Measurements from ENCODE around the gene SMIM36. TPM values are rescaled to one million over a fixed set of nuclear protein-coding genes. Genes with fewer than 3 reads are reported as not detected.
"Not testable (repeated sequence)": the region's sequence is repeated elsewhere in the genome, so short reads cannot be mapped to it uniquely, and the experiment has no call there.

SMIM36 gene
- total RNA-seq, 1 donor from 2014 or later = not detected

DNA sequence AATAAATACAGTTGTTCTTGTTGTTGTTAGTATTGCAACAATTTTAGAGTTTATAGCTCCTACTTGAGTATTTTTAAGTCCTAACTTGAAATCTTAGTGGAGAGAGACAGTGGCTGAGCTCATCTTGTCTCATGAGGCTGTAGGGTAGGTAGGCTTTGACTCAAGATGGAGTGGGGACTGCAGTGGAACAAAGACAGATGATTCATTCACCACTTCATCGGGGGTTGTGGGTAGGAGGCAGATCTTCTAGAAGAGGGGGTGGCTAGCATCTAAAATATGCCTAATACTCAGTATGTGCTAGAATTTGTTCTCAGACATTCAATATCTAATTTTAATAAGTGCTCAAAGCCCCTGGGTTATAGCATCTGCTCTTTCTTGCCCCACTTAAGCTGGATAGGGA, 76.5 kb downstream of the SMIM36 start:
- DNase-seq (no peak), ATAC-seq (ENCODE audit: low read depth) (no peak)
- TF ChIP-seq, protein P1, sequence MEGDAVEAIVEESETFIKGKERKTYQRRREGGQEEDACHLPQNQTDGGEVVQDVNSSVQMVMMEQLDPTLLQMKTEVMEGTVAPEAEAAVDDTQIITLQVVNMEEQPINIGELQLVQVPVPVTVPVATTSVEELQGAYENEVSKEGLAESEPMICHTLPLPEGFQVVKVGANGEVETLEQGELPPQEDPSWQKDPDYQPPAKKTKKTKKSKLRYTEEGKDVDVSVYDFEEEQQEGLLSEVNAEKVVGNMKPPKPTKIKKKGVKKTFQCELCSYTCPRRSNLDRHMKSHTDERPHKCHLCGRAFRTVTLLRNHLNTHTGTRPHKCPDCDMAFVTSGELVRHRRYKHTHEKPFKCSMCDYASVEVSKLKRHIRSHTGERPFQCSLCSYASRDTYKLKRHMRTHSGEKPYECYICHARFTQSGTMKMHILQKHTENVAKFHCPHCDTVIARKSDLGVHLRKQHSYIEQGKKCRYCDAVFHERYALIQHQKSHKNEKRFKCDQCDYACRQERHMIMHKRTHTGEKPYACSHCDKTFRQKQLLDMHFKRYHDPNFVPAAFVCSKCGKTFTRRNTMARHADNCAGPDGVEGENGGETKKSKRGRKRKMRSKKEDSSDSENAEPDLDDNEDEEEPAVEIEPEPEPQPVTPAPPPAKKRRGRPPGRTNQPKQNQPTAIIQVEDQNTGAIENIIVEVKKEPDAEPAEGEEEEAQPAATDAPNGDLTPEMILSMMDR (IDR thresholded peaks at IDR 0.05) = no peak
- Mint-ChIP-seq H3K9me3 (no peaks in the 10 kb centered on the region), H3K4me1 (peaks cover 49% of the 10 kb centered on the region), H3K27me3 (no peaks in the 10 kb centered on the region), H3K4me3 (no peak overlapping the region), H3K36me3 (ENCODE audit: low read depth) (no peaks in the 10 kb centered on the region), H3K27ac (no peak overlapping the region)
- ChIA-PET POLR2A (interaction anchor here (0.9 kb wide), 1 partner anchor 10 kb away, joined by 4 read pairs; no protein-coding TSS in a partner anchor), CTCF (no interaction called here)
- intact Hi-C loops (cut with micrococcal nuclease) = no loop called here

DNA sequence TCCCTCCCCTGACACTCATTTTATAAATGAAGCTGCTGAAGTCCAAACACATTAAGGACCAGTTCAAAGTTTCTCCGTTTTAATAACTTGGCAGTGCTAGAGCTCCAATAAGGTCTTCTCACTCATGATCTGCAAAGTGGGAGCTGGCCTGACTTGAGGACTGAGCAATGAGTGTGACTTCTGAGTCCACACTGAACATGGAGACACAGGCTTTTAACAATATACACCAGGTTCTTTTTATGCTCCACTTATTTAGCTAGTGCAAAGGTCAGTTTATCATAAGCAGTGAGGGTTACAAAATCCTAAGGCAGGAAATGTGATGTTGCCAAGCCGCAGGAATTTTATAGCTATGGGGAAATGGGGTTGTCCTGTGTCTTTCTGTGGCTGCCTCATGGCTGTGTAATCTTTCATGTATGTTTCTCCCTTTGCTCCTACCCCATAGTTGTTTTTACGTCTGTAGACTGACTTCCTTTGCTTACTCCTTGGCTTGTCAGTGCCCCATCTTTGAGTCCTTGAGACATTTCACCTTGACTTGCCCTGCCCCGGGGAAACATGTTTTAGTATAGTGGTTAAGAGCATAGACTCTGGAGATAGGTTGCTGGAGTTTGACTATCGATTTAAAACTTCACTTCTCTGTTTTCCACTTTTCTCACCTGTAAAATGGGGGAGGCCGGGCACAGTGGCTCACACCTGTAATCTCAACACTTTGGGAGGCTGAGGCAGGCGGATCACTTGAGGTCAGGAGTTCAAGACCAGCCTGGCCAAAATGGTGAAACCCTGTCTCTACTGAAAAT, 77.4 kb downstream of the SMIM36 start:
- intact Hi-C loops (cut with micrococcal nuclease) = no loop called here
- ChIA-PET POLR2A (interaction anchor here (0.9 to 2.0 kb wide), 4 partner anchors 9 to 13 kb away, joined by 3 to 10 read pairs (median 4); partner anchors contain the start of gene MMD), CTCF (no interaction called here)
- Mint-ChIP-seq H3K27me3 (no peaks in the 10 kb centered on the region), H3K27ac (no peak overlapping the region), H3K4me1 (peaks cover 45% of the 10 kb centered on the region), H3K4me3 (no peak overlapping the region), H3K9me3 (no peaks in the 10 kb centered on the region), H3K36me3 (ENCODE audit: low read depth) (no peaks in the 10 kb centered on the region)
- ATAC-seq (ENCODE audit: low read depth) (no peak), DNase-seq (no peak)
- TF ChIP-seq, protein P1 (IDR thresholded peaks at IDR 0.05) = no peak

DNA sequence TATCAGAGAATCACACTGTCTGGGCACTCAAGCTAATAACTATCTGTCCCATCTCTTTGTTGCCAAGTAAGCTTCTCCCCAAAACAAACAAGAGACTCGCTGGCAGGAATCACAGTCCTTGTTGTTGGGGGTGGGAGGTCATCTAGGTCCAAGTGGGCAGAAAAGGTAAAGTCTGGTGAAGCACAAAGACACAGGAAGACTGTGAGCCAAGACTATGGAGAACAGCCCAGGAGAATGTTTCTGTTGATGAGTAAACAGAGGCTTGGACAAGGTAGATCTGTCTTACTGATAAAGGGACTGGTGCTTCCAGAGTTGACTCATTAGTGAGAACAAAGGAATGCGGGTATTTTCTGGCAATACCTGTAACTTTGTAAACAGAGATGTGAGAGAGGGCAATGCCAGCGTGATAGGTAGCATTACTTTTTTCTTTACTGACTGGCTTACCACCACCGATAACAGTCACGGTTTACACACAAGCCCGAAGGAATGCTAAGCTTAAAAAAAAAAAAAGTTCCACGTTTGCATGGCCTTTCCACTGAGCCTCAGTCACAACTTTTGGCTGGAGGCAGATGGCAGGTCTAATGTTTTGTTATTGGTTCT, 78.1 kb downstream of the SMIM36 start:
- intact Hi-C loops (cut with micrococcal nuclease) = no loop called here
- ChIA-PET POLR2A (interaction anchor here (1.2 to 2.0 kb wide), 4 partner anchors 10 to 14 kb away, joined by 3 to 10 read pairs (median 4); partner anchors contain the start of gene MMD), CTCF (no interaction called here)
- H3K9me3 Mint-ChIP-seq = no peaks in the 10 kb centered on the region
- DNase-seq (no peak), ATAC-seq (ENCODE audit: low read depth) (no peak)
- H3K27ac Mint-ChIP-seq = no peak overlapping the region
- peaks cover 41% of the 10 kb centered on the region for H3K4me1 Mint-ChIP-seq
- H3K27me3 Mint-ChIP-seq = no peaks in the 10 kb centered on the region
- TF ChIP-seq, protein P1 (IDR thresholded peaks at IDR 0.05) = no peak
- no peak overlapping the region for H3K4me3 Mint-ChIP-seq
- no peaks in the 10 kb centered on the region for H3K36me3 Mint-ChIP-seq (ENCODE audit: low read depth)

DNA sequence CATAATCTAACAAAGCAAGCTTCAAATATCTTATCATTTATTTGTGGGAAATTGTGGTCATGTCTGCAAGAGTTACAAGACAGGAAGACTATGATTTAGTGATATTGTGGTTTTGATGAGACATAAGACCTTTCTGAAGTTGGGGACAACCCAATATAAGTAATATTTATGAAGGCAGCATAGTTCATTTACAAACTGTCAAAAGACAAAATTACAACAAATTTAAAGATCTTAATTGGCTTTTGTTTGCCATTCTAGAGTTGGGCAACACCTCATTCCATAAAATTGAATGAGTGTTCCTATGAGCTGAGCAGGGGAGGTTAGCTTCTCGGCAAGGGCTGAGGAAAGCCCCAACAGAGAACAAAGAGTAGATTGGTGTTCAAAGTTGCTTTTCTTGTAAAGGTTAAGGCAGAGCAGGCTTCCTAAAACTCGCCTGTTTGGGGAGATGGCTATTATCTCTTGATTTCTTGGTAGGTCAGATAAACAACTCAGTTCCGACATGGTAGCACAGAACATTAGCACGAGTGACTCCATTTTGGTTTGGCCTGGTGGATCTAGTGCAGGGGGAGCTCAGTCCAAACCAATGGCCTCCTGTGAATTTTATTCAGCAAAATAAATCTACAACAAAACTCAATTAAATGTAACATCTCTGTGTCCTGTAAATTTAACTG, 78.8 kb downstream of the SMIM36 start:
- ChIA-PET CTCF (no interaction called here), POLR2A (interaction anchor here (0.6 to 2.0 kb wide), 4 partner anchors 9 to 28 kb away, joined by 3 to 10 read pairs (median 4); partner anchors contain the start of gene MMD)
- Mint-ChIP-seq H3K4me1 (peaks cover 35% of the 10 kb centered on the region), H3K27me3 (no peaks in the 10 kb centered on the region), H3K27ac (no peak overlapping the region), H3K4me3 (no peak overlapping the region), H3K9me3 (no peaks in the 10 kb centered on the region), H3K36me3 (ENCODE audit: low read depth) (no peaks in the 10 kb centered on the region)
- ATAC-seq (ENCODE audit: low read depth) = no peak
- TF ChIP-seq, protein P1 (IDR thresholded peaks at IDR 0.05) = no peak
- intact Hi-C loops (cut with micrococcal nuclease) = no loop called here
- no peak for DNase-seq

DNA sequence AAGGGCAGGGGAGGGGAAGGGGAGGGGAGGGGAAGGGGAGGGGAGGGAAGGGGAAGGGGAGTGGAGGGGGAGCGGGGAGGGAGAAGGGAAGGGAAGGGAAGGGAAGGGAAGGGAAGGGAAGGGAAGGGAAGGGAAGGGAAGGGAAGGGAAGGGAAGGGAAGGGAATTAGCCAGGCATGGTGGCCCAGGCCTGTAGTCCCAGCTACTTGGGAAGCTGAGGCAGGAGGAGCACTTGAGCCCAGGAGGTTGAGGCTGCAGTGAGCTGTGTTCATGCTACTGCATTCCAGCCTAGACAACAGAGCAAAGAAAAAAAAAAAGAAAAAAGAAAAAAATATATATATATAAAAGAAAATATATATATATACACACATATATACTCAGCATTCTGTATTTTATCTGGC, 79.3 kb downstream of the SMIM36 start:
- CTCF ChIA-PET; intact Hi-C loops (cut with micrococcal nuclease): not testable (repeated sequence)

More for the DNA sequence above, 79.3 kb downstream of the SMIM36 start:
- POLR2A ChIA-PET = interaction anchor here (0.6 to 2.0 kb wide), 3 partner anchors 11 to 29 kb away, joined by 3 to 10 read pairs (median 4); partner anchors contain the start of gene MMD
- not testable (repeated sequence) for H3K4me3 Mint-ChIP-seq; H3K27me3 Mint-ChIP-seq; H3K36me3 Mint-ChIP-seq (ENCODE audit: low read depth); ATAC-seq (ENCODE audit: low read depth); H3K27ac Mint-ChIP-seq; DNase-seq; H3K9me3 Mint-ChIP-seq
- peaks cover 29% of the 10 kb centered on the region for H3K4me1 Mint-ChIP-seq

Data from activated B cell treated with CpG ODN at 0.5 μM for 24 hours (primary cell).